ENCODE results near the gene TSPAN9. TPM values are rescaled to one million over a fixed set of nuclear protein-coding genes. Genes with fewer than 3 reads are reported as not detected.

The TSPAN9 gene
- total RNA-seq, 1 experiment from 2014 or later, result 7.7 TPM

GRCh38 chr12:3227076-3227975, 150.1 kb downstream of the TSPAN9 start:
- in situ Hi-C loops (cut with HindIII; ENCODE audit: low pct_unique_long_range_greater_than_20kb, low sequenced_read_pairs), result no loop called here
- intact Hi-C loops (cut with micrococcal nuclease; ENCODE audit: unreplicated experiment), result no loop called here

DNA sequence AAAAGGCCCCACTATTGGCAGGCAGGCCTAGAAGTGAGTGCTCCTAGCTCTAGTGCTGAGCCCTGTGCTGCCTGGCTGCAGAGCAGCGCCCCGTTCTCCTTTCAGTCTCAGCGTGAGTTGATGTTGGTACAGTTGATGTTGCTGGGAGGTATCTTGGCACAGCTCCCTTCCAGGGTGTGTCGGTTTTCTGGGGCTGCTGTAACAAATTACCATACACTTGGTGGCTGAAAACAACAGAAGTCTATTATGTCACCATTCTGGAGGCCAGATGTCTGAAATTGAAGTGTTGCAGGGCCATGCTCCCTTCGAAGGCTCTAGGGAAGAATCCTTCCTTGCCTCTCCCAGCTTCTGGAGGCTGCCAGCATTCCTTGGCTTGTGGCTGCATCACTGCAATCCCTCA, 151.4 kb downstream of the TSPAN9 start:
- ChIA-PET CTCF (no interaction called here), POLR2A (interaction anchor here (0.6 kb wide), 1 partner anchor 31 kb away, joined by 3 read pairs; no protein-coding TSS in a partner anchor)
- BruUV-seq (replicated peaks), result no TSS peak
- no peaks in the 10 kb centered on the region for H3K4me1 ChIP-seq (ENCODE audit: control insufficient read depth, insufficient read depth, low read length)
- in situ Hi-C loops (cut with HindIII; ENCODE audit: low pct_unique_long_range_greater_than_20kb, low sequenced_read_pairs), result no loop called here
- H3K9me3 ChIP-seq (ENCODE audit: control insufficient read depth, insufficient read depth, low read depth, low read length), result no peaks in the 10 kb centered on the region
- ATAC-seq, result no peak
- H3K4me3 ChIP-seq (ENCODE audit: low read depth in 2 of 2, low read length in 2 of 2), result no peak overlapping the region
- TF ChIP-seq SIN3A (IDR thresholded peaks at IDR 0.05; ENCODE audit: borderline replicate concordance, insufficient read depth, low read depth, low read length) (no peak), POLR2AphosphoS5 (IDR thresholded peaks at IDR 0.05; ENCODE audit: low read depth, low read length) (no peak), REST (IDR thresholded peaks at IDR 0.05; ENCODE audit: insufficient read depth in 1 of 2, low read depth in 2 of 2, low read length in 1 of 2) (no peak), TCF7L2 (IDR thresholded peaks at IDR 0.05; ENCODE audit: low read depth, low read length) (no peak)
- TF ChIP-seq, protein P1, sequence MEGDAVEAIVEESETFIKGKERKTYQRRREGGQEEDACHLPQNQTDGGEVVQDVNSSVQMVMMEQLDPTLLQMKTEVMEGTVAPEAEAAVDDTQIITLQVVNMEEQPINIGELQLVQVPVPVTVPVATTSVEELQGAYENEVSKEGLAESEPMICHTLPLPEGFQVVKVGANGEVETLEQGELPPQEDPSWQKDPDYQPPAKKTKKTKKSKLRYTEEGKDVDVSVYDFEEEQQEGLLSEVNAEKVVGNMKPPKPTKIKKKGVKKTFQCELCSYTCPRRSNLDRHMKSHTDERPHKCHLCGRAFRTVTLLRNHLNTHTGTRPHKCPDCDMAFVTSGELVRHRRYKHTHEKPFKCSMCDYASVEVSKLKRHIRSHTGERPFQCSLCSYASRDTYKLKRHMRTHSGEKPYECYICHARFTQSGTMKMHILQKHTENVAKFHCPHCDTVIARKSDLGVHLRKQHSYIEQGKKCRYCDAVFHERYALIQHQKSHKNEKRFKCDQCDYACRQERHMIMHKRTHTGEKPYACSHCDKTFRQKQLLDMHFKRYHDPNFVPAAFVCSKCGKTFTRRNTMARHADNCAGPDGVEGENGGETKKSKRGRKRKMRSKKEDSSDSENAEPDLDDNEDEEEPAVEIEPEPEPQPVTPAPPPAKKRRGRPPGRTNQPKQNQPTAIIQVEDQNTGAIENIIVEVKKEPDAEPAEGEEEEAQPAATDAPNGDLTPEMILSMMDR (IDR thresholded peaks at IDR 0.05), result no peak
- H3K27me3 ChIP-seq (ENCODE audit: control insufficient read depth, insufficient read depth, low read length), result no peaks in the 10 kb centered on the region
- intact Hi-C loops (cut with micrococcal nuclease; ENCODE audit: unreplicated experiment), result no loop called here
- no peaks in the 10 kb centered on the region for H3K36me3 ChIP-seq (ENCODE audit: control insufficient read depth, insufficient read depth, low read length)
- no peak overlapping the region for H3K27ac ChIP-seq (ENCODE audit: low read length)
- DNase-seq (ENCODE audit: low read depth, low spot score), result no peak

More at GRCh38 chr12:3227076-3227975, 150.1 kb downstream of the TSPAN9 start:
- no peak for ATAC-seq
- H3K27ac ChIP-seq (ENCODE audit: low read length), result no peak overlapping the region
- CTCF ChIA-PET, result no interaction called here
- no peaks in the 10 kb centered on the region for H3K36me3 ChIP-seq (ENCODE audit: control insufficient read depth, insufficient read depth, low read length)
- BruUV-seq (replicated peaks), result no TSS peak
- no peaks in the 10 kb centered on the region for H3K9me3 ChIP-seq (ENCODE audit: control insufficient read depth, insufficient read depth, low read depth, low read length)
- POLR2A ChIA-PET, result no interaction called here
- TF ChIP-seq POLR2AphosphoS5 (IDR thresholded peaks at IDR 0.05; ENCODE audit: low read depth, low read length) (no peak), SIN3A (IDR thresholded peaks at IDR 0.05; ENCODE audit: borderline replicate concordance, insufficient read depth, low read depth, low read length) (no peak), REST (IDR thresholded peaks at IDR 0.05; ENCODE audit: insufficient read depth in 1 of 2, low read depth in 2 of 2, low read length in 1 of 2) (no peak), TCF7L2 (IDR thresholded peaks at IDR 0.05; ENCODE audit: low read depth, low read length) (no peak)
- TF ChIP-seq, protein P1 (IDR thresholded peaks at IDR 0.05), result no peak
- no peak overlapping the region for H3K4me3 ChIP-seq (ENCODE audit: low read depth in 2 of 2, low read length in 2 of 2)
- no peak for DNase-seq (ENCODE audit: low read depth, low spot score)
- no peaks in the 10 kb centered on the region for H3K27me3 ChIP-seq (ENCODE audit: control insufficient read depth, insufficient read depth, low read length)
- no peaks in the 10 kb centered on the region for H3K4me1 ChIP-seq (ENCODE audit: control insufficient read depth, insufficient read depth, low read length)
